AG04450 (cell line): ENCODE measurements around the gene NDOR1. TPM values are rescaled to one million over a fixed set of nuclear protein-coding genes. Genes with fewer than 3 reads are reported as not detected.

Source experiments
- CTCF ChIA-PET: fragments of 300-600, 350-600 bp; formaldehyde crosslinking; extraction: SDS; loops from one replicate; lab custom pipeline; 2022; ENCODE audit warnings: antibody characterized with exemption, inconsistent platforms; lab: Charles Lee
- POLR2A ChIA-PET: fragments of 350-600 bp; formaldehyde crosslinking; extraction: SDS; loops from one replicate; lab custom pipeline; 2021; ENCODE audit warnings: antibody characterized with exemption, inconsistent platforms; lab: Yijun Ruan, JAX
- DNase-seq: peaks from one replicate; pipeline ENCODE4 v3.0.0-alpha.2; 2011; ENCODE audit warnings: low read depth, low spot score
- H3K27ac ChIP-seq: one replicate; pipeline ENCODE4 v1.5.1; 2012; ENCODE audit warnings: low read depth, low read length, control low read depth
- H3K27me3 ChIP-seq: one replicate; pipeline ENCODE4 v1.6.0; 2012; ENCODE audit warnings: low read length; ENCODE audit not compliant: control insufficient read depth, insufficient read depth
- H3K4me3 ChIP-seq: 2 replicates; pipeline ENCODE4 v1.5.1; 2011; ENCODE audit warnings: mild to moderate bottlenecking, low read depth, low read length, control low read depth
- H3K9me3 ChIP-seq: 2 replicates; pipeline ENCODE4 v1.5.1; 2012; ENCODE audit warnings: low read length; ENCODE audit not compliant: control insufficient read depth, insufficient read depth
- CTCF ChIP-seq: IDR thresholded peaks from 2 replicates; pipeline ENCODE4 v1.5.1; 2011; ENCODE audit warnings: low read depth, low read length, control low read depth, inconsistent platforms
- polyA plus RNA-seq: library from polyadenylated mRNA; depleted of rRNA; stranded (reverse); fragments of >200 nt; gene quantifications from 2 replicates; pipeline ENCODE4 v1.2.3, GENCODE V29; 2011

Gene NDOR1
- polyA plus RNA-seq, 1 experiment = 2.8 TPM

- H3K9me3 ChIP-seq = no peaks in the 10 kb centered on the region; the same call in 1 of the 2 replicates
- no peak for DNase-seq
- no peak overlapping the region for H3K4me3 ChIP-seq
- POLR2A ChIA-PET = interaction anchor here (2.1 kb wide), 1 partner anchor 26 kb away, joined by 5 read pairs; the partner anchor contains the start of gene TUBB4B
- no peaks in the 10 kb centered on the region for H3K27me3 ChIP-seq
- CTCF ChIA-PET = no interaction called here
- no peak for TF ChIP-seq CTCF
- no peak overlapping the region for H3K27ac ChIP-seq
Measured at GRCh38 chr9:137214620-137215019, 9.1 kb downstream of the NDOR1 start.

- CTCF ChIA-PET = interaction anchor here (0.6 kb wide), 1 partner anchor 21 kb away, joined by 3 read pairs; no protein-coding TSS in a partner anchor
- Histone ChIP-seq H3K27ac (no peak overlapping the region), H3K9me3 (no peaks in the 10 kb centered on the region; the same call in 1 of the 2 replicates), H3K4me3 (no peak overlapping the region), H3K27me3 (no peaks in the 10 kb centered on the region)
- no peak for DNase-seq
- POLR2A ChIA-PET = no interaction called here
- TF ChIP-seq CTCF = no peak
Measured at GRCh38 chr9:137215196-137215986, 9.9 kb downstream of the NDOR1 start.

GRCh38 chr9:137216188-137216965 lies 10.9 kb downstream of the NDOR1 start:
- Histone ChIP-seq H3K27ac (no peak overlapping the region), H3K27me3 (no peaks in the 10 kb centered on the region), H3K4me3 (no peak overlapping the region), H3K9me3 (no peaks in the 10 kb centered on the region; the same call in 1 of the 2 replicates)
- no peak for TF ChIP-seq CTCF
- DNase-seq = no peak
- CTCF ChIA-PET = interaction anchor here (0.6 to 0.7 kb wide), 2 partner anchors 20 to 428 kb away, joined by 3 read pairs; no protein-coding TSS in a partner anchor
- POLR2A ChIA-PET = interaction anchor here (0.7 kb wide), 1 partner anchor 11 kb away, joined by 3 read pairs; the partner anchor contains the start of genes NDOR1 and TMEM203

GRCh38 chr9:137217276-137218211 lies 12.0 kb downstream of the NDOR1 start:
- Histone ChIP-seq H3K9me3 (no peaks in the 10 kb centered on the region; the same call in 1 of the 2 replicates), H3K4me3 (no peak overlapping the region), H3K27ac (no peak overlapping the region), H3K27me3 (no peaks in the 10 kb centered on the region)
- ChIA-PET POLR2A (interaction anchor here (0.6 to 1.4 kb wide), 3 partner anchors 12 to 29 kb away, joined by 3 to 5 read pairs (median 3); partner anchors contain the start of genes NDOR1, SSNA1, TMEM203 and TUBB4B), CTCF (no interaction called here)
- TF ChIP-seq CTCF = no peak
- DNase-seq = no peak
